GM12873 (cell line): ENCODE data around the gene SFSWAP.

ENCODE experiments used
- TF ChIP-seq, protein P1 (sequence below): IDR thresholded peaks from 2 replicates; pipeline ENCODE4 v1.5.1; 2012; ENCODE audit warnings: low read depth, mild to moderate bottlenecking, moderate library complexity, low read length, control low read depth; ENCODE audit not compliant: insufficient read depth; ENCODE audit errors: missing control alignments

The SFSWAP gene

DNA sequence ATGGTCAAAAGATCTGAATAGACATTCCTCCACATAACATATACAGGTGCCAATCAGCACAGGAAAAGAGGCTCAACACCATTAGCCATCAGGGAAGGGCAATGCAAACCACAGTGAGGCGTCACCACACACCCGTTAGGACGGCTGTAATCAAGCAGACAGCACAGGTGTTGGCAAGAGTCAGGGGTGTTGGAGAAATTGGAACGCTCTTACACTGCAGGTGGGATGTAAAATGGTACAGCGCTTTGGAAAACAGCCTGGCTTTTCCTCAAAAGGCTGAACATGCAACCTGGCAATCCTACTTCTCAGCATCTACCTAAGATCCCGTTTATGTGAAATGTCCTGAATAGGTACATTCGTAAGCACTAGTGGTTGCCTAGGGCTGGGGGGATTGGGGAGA is 95.8 kb downstream of the SFSWAP start:
- TF ChIP-seq, protein P1, sequence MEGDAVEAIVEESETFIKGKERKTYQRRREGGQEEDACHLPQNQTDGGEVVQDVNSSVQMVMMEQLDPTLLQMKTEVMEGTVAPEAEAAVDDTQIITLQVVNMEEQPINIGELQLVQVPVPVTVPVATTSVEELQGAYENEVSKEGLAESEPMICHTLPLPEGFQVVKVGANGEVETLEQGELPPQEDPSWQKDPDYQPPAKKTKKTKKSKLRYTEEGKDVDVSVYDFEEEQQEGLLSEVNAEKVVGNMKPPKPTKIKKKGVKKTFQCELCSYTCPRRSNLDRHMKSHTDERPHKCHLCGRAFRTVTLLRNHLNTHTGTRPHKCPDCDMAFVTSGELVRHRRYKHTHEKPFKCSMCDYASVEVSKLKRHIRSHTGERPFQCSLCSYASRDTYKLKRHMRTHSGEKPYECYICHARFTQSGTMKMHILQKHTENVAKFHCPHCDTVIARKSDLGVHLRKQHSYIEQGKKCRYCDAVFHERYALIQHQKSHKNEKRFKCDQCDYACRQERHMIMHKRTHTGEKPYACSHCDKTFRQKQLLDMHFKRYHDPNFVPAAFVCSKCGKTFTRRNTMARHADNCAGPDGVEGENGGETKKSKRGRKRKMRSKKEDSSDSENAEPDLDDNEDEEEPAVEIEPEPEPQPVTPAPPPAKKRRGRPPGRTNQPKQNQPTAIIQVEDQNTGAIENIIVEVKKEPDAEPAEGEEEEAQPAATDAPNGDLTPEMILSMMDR, result no peak

DNA sequence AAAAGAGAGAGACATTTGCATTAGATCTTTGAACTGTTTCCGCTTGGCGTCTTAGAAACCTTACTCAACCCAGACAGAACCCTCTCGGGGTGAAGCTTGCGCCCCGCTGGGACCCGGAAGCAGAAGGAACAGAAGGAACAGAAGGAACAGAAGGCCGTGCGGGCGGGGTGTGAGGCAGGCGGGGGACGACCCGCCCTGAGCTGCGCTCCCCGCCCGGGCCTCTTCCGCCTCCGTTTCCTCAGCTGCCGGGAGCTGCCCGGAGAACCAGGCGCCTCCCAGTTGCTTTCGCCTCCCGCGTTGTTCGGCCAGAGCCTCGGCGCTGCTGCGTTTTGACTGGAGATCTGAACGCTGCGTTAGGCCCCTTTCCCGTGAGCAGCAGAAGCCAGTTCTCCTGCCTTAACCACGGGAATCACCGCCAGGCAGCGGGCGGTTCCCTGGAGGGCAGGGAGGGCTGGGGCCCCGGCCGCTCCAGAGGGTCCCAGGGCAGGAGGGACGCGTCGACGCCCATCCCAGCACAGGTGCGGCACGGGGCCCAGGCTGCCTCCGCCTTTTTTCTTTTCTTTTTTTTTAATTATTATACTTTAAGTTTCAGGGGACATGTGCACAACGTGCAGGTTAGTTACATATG is 98.0 kb downstream of the SFSWAP start:
- TF ChIP-seq, protein P1, result no peak

DNA sequence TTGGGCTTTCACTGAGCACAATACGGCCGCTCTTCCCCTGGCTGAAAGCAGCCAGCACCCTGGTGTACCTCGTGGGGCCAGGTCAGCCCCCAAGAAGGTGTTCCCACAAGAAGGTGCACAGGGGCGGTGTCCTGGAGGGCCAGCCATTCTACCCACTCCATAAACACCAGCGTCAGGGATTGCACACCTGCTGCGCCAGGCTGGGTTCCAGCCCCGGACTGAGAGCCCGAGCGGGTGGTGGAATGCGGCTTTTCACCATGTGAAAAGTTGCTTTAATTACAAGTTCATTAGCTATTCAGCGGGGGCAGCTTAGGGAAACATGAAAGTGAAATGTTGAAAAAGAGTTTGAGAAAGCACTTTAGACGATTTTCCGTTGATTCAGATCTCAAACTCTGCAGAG is 99.8 kb downstream of the SFSWAP start:
- TF ChIP-seq, protein P1, result no peak

DNA sequence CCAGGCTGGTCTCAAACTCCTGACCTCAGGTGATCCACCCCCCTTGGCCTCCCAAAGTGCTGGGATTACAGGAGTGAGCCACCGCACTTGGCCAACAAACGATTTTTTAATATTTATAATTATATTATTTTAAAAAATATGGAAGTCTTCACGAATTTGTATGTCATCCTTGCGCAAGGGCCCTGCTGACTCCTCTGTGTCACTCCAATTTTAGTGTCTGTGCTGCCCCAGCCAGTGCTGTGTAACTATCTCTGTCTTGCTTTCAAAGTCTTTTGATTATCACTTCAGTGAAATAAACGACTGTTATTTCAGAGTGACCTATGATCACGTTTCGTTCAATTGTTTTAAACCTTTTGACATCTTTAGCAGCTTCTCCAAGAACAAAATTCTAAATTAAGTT is 104.2 kb downstream of the SFSWAP start:
- TF ChIP-seq, protein P1, result no peak

DNA sequence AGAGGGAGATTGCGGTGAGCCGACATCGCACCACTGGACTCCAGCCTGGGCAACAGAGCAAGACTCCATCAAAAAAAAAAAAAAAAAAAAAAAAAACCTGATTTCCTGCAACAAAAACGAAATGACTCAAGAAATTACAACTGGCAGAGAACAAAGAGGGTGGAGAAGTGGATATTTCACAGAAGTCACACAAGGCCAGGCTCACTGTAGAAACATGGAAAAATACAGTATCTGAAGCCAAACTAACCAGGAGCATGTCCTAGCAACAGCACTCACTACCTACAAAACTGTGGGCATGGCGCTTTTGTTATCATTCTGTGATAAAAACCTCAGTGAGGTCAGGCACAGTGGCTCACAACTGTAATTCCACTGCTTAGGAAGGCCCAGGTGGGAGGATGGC is 105.6 kb downstream of the SFSWAP start:
- TF ChIP-seq, protein P1, result no peak

DNA sequence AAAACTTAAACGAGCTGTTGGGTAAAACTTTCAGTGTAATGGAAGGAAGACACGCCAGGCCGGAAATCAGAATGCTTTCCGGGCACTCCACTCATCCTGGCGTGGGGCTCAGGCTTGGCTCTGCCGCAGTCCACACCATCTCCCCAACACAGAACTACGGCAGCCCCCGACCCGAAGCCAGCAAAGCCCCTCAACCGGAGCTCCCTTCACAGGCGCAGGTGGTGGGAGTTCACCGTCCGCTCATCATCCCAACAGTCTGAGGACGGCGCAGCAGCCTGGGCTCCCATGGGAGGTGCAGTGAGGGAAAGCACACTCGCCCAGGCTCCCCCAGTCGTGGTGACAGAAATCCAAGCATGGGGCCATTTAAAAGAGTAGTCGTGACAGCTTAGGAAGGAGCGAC is 106.4 kb downstream of the SFSWAP start:
- TF ChIP-seq, protein P1, result no peak

DNA sequence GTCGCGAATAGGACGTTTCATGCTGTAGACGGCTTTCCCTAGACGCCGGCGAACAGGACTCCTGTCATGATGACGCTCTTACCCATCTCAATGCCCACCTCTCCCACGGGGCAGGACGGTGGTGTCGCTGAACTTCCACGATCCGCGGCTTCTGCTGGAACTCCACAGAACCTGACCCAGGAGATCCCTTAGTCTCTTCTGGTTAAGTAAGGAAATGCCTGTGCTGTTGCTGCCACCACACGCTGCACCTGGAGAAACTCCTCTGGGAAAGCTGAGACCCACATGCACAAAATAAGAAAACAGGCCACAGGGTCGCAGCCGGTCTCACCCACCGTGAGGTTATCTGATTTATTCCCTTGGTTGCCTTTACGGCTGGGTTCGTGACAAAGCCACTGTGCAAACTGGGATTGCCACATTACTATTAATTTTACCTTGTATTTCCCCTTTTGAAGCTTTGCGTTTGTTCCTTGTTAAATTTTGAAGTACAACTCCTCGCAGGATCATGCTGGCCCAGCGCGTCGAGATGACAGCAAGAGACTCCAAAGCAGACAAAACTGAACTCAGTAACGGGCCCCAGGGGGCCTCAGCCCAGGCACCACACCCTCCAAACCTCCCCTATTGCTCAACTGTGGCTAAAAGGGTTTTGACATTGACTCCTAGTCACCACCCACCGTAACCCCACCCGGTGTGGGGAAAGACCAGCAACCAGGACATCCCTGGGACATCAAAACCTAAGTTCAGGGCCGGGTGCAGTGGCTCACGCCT is 108.1 kb downstream of the SFSWAP start:
- TF ChIP-seq, protein P1, result no peak
